Neuronal stem cell (in vitro differentiated cells): ENCODE data around the gene CRLF1. TPM values are rescaled to one million over a fixed set of nuclear protein-coding genes. Genes with fewer than 3 reads are reported as not detected.
A peak's percentile ranks its signal among the peaks of the same experiment; 100 is the strongest.

ENCODE experiments used
- DNase-seq: peaks from one replicate; pipeline ENCODE4 v3.0.0-alpha.2; 2013; ENCODE audit warnings: low spot score
- H2AFZ ChIP-seq: one replicate; pipeline ENCODE4 v1.6.1; 2013; ENCODE audit warnings: mild to moderate bottlenecking, low read length, inconsistent platforms
- H2AK5ac ChIP-seq: 2 replicates; pipeline ENCODE4 v1.6.1; 2013; ENCODE audit warnings: low read depth, mild to moderate bottlenecking, inconsistent platforms, low read length, moderate library complexity, mixed read lengths
- H2BK120ac ChIP-seq: 2 replicates; pipeline ENCODE4 v1.6.1; 2013; ENCODE audit warnings: low read depth, mild to moderate bottlenecking, inconsistent platforms, low read length, moderate library complexity, mixed read lengths
- H2BK12ac ChIP-seq: one replicate; pipeline ENCODE4 v1.6.1; 2013; ENCODE audit warnings: low read length, inconsistent platforms
- H2BK15ac ChIP-seq: 2 replicates; pipeline ENCODE4 v1.6.1; 2013; ENCODE audit warnings: mild to moderate bottlenecking, low read length, inconsistent platforms, mixed read lengths
- H2BK5ac ChIP-seq: one replicate; pipeline ENCODE4 v1.6.1; 2013; ENCODE audit warnings: inconsistent platforms, mild to moderate bottlenecking, low read length, moderate library complexity
- H3K14ac ChIP-seq: one replicate; pipeline ENCODE4 v1.6.1; 2013; ENCODE audit warnings: low read length, inconsistent platforms
- H3K18ac ChIP-seq: 2 replicates; pipeline ENCODE4 v1.6.1; 2013; ENCODE audit warnings: low read length, inconsistent platforms
- H3K23ac ChIP-seq: 2 replicates; pipeline ENCODE4 v1.6.1; 2013; ENCODE audit warnings: low read depth, mild to moderate bottlenecking, mixed read lengths, low read length, inconsistent platforms; ENCODE audit not compliant: poor library complexity
- H3K27ac ChIP-seq: replicated peaks from 3 replicates; pipeline ENCODE4 v1.5.1; 2013; ENCODE audit warnings: low read length, inconsistent platforms
- H3K27me3 ChIP-seq, 3 experiments: 2 replicates each; pipeline ENCODE4 v1.6.1; 2013; ENCODE audit warnings: low read length in 3 of 3, mild to moderate bottlenecking in 2 of 3, inconsistent platforms in 1 of 3, low read depth in 1 of 3, mixed read lengths in 1 of 3, moderate library complexity in 1 of 3; ENCODE audit not compliant: control insufficient read depth in 3 of 3, insufficient read depth in 3 of 3
- H3K36me3 ChIP-seq, 2 donors: replicated peaks in 1 of 2; 2 replicates each; pipeline ENCODE4 v1.6.1; 2013; ENCODE audit warnings: low read length in 2 of 2; ENCODE audit not compliant: control insufficient read depth in 2 of 2, insufficient read depth in 2 of 2
- H3K4ac ChIP-seq: 2 replicates; pipeline ENCODE4 v1.6.1; 2013; ENCODE audit warnings: inconsistent platforms, mild to moderate bottlenecking, low read length, moderate library complexity
- H3K4me1 ChIP-seq, 2 donors: 1 replicate in 1 of 2; 2 replicates in 1 of 2; pipeline ENCODE4 v1.6.1; 2013; ENCODE audit warnings: low read length in 2 of 2, low read depth in 1 of 2; ENCODE audit not compliant: control insufficient read depth in 2 of 2, insufficient read depth in 1 of 2
- H3K4me2 ChIP-seq: one replicate; pipeline ENCODE4 v1.6.1; 2013; ENCODE audit warnings: mild to moderate bottlenecking, low read length, inconsistent platforms; ENCODE audit not compliant: insufficient read depth, poor library complexity, severe bottlenecking
- H3K4me3 ChIP-seq, 2 donors: 2 replicates each; pipeline ENCODE4 v1.5.1; 2013; ENCODE audit warnings: low read length in 2 of 2, mild to moderate bottlenecking in 2 of 2, inconsistent platforms in 1 of 2, moderate library complexity in 1 of 2
- H3K79me1 ChIP-seq: one replicate; pipeline ENCODE4 v1.6.1; 2013; ENCODE audit warnings: low read depth, mild to moderate bottlenecking, inconsistent platforms, low read length, moderate library complexity
- H3K9ac ChIP-seq: one replicate; pipeline ENCODE4 v1.6.1; 2013; ENCODE audit warnings: mild to moderate bottlenecking, low read depth, low read length, inconsistent platforms; ENCODE audit not compliant: poor library complexity
- H3K9me3 ChIP-seq, 2 donors: replicated peaks in 1 of 2; 2 replicates each; pipeline versions ENCODE3 to v1.6.1; 2013; ENCODE audit warnings: low read length in 2 of 2, mild to moderate bottlenecking in 2 of 2, inconsistent platforms in 1 of 2, low read depth in 1 of 2, mixed read lengths in 1 of 2, moderate library complexity in 1 of 2; ENCODE audit not compliant: control insufficient read depth in 2 of 2, insufficient read depth in 1 of 2
- H4K8ac ChIP-seq: one replicate; pipeline ENCODE4 v1.6.1; 2013; ENCODE audit warnings: low read depth, mild to moderate bottlenecking, inconsistent platforms, low read length, moderate library complexity
- H4K91ac ChIP-seq: one replicate; pipeline ENCODE4 v1.6.1; 2013; ENCODE audit warnings: low read length, low read depth, mild to moderate bottlenecking, inconsistent platforms; ENCODE audit not compliant: poor library complexity
- WGBS, 2 donors: extraction: QIAGEN DNeasy Blood & Tissue Kit; methylation state at CpG; one replicate each; pipeline ENCODE4 v1.1.7; 2013; ENCODE audit warnings: missing lambda C conversion rate in 2 of 2, mixed read lengths in 1 of 2; ENCODE audit not compliant: insufficient read length in 2 of 2, insufficient replicate concordance in 1 of 2; ENCODE audit errors: extremely low coverage in 2 of 2; 5-methylcytosine and 5-hydroxymethylcytosine counted together
- small RNA-seq: library from polyadenylated mRNA; stranded (forward); fragments of <200 nt; extraction: miRNeasy Mini kit (QIAGEN cat#:217004); gene quantifications from one replicate; pipeline ENCODE3, GENCODE V24; 2013; ENCODE audit not compliant: insufficient read depth

The CRLF1 gene

GRCh38 chr19:18543814-18544475, 62.7 kb downstream of the CRLF1 start:
- Histone ChIP-seq H2BK12ac (peak overlapping the region; percentile 14), H2BK5ac (peak overlapping the region; percentile 33), H3K4ac (no peak overlapping the region), H2AK5ac (peak overlapping the region; percentile 3), H3K18ac (peak overlapping the region; percentile 91), H4K91ac (no peak overlapping the region), H2BK15ac (no peak overlapping the region), H3K23ac (no peak overlapping the region), H3K9me3 (no peaks in the 10 kb centered on the region), H3K36me3 (peaks cover 17 to 31% of the 10 kb centered on the region in 2 donors), H3K4me1 (peaks cover 4 to 8% of the 10 kb centered on the region in 2 donors), H2BK120ac (no peak overlapping the region), H3K14ac (no peak overlapping the region), H3K9ac (no peak overlapping the region), H4K8ac (no peak overlapping the region), H3K79me1 (peaks cover 10% of the 10 kb centered on the region), H3K4me2 (peak overlapping the region; percentile 45), H3K27me3 (no peaks in the 10 kb centered on the region), H2AFZ (peak overlapping the region; percentile 87), H3K27ac (no peak overlapping the region), H3K4me3 (peak overlapping the region; percentile 79 to 80)
- no CpG with 5 or more reads among the region's 12 CpGs for WGBS, 2 donors
- DNase-seq, result peak; percentile 30

Small RNA genes within 50 kb of the gene (small RNA-seq; reads per million reads assigned to genes)
- gene RN7SL155P, result not detected
